HTR-8/SVneo (cell line): Measurements from ENCODE around the gene HSD11B1.
"Not testable (repeated sequence)": the region's sequence is repeated elsewhere in the genome, so short reads cannot be mapped to it uniquely, and the experiment has no call there.

ENCODE experiments used
- DNase-seq: peaks from one replicate; pipeline ENCODE4 v3.0.0; 2011; ENCODE audit warnings: low spot score, mixed read lengths; ENCODE audit not compliant: insufficient read length
- FAIRE-seq: peaks from 2 replicates; lab custom pipeline; 2011; peaks lifted over from hg19 to GRCh38; lab: Jason Lieb, UNC

Gene HSD11B1

GRCh38 chr1:209689477-209689876 lies 15.2 kb upstream of the HSD11B1 start:
- DNase-seq (no peak), FAIRE-seq (no peak)

- DNase-seq: no peak
- no peak for FAIRE-seq
Observed at GRCh38 chr1:209691237-209691636, 13.4 kb upstream of the HSD11B1 start.

- DNase-seq: no peak
- no peak for FAIRE-seq
Observed at GRCh38 chr1:209692296-209692695, 12.3 kb upstream of the HSD11B1 start.

- DNase-seq: peak; percentile 66
- FAIRE-seq: no peak
Observed at GRCh38 chr1:209692745-209693504, 11.7 kb upstream of the HSD11B1 start.

- FAIRE-seq (no peak), DNase-seq (no peak)
Observed at GRCh38 chr1:209696673-209697072, 8.0 kb upstream of the HSD11B1 start.

- no peak for FAIRE-seq
- DNase-seq: no peak
Observed at GRCh38 chr1:209697126-209697525, 7.5 kb upstream of the HSD11B1 start.

GRCh38 chr1:209700686-209701085 lies 4.0 kb upstream of the HSD11B1 start:
- not testable (repeated sequence) for FAIRE-seq, DNase-seq

GRCh38 chr1:209702832-209703231 lies 1.8 kb upstream of the HSD11B1 start:
- DNase-seq (no peak), FAIRE-seq (no peak)

- no peak for FAIRE-seq
- DNase-seq: no peak
Observed at GRCh38 chr1:209703834-209704504, 677 bp upstream of the HSD11B1 start.

GRCh38 chr1:209705033-209705598 lies 470 bp downstream of the HSD11B1 start:
- FAIRE-seq: no peak
- DNase-seq: no peak

GRCh38 chr1:209706622-209707021 lies 2.0 kb downstream of the HSD11B1 start:
- DNase-seq (no peak), FAIRE-seq (no peak)

GRCh38 chr1:209707308-209707707 lies 2.7 kb downstream of the HSD11B1 start:
- no peak for FAIRE-seq
- DNase-seq: no peak

- FAIRE-seq (no peak), DNase-seq (no peak)
Observed at GRCh38 chr1:209708297-209708696, 3.7 kb downstream of the HSD11B1 start.

- DNase-seq: no peak
- FAIRE-seq: no peak
Observed at GRCh38 chr1:209710093-209710492, 5.4 kb downstream of the HSD11B1 start.

GRCh38 chr1:209710847-209711246 lies 6.2 kb downstream of the HSD11B1 start:
- FAIRE-seq: no peak
- no peak for DNase-seq

GRCh38 chr1:209714338-209714737 lies 9.7 kb downstream of the HSD11B1 start:
- FAIRE-seq (no peak), DNase-seq (no peak)

- FAIRE-seq: no peak
- DNase-seq: no peak
Observed at GRCh38 chr1:209715314-209715713, 10.7 kb downstream of the HSD11B1 start.

- FAIRE-seq: no peak
Observed at GRCh38 chr1:209717818-209718217, 13.2 kb downstream of the HSD11B1 start.

GRCh38 chr1:209720326-209720725 lies 15.7 kb downstream of the HSD11B1 start:
- FAIRE-seq: no peak

More at GRCh38 chr1:209717818-209718217, 13.2 kb downstream of the HSD11B1 start:
- no peak for DNase-seq

GRCh38 chr1:209720826-209721225 lies 16.2 kb downstream of the HSD11B1 start:
- FAIRE-seq (no peak), DNase-seq (no peak)

More at GRCh38 chr1:209720326-209720725, 15.7 kb downstream of the HSD11B1 start:
- DNase-seq: no peak

GRCh38 chr1:209721323-209721722 lies 16.7 kb downstream of the HSD11B1 start:
- FAIRE-seq: no peak
- no peak for DNase-seq
